22Rv1 (cell line): Measurements from ENCODE around the gene TRIM72.
"Not testable (repeated sequence)": the region's sequence is repeated elsewhere in the genome, so short reads cannot be mapped to it uniquely, and the experiment has no call there.

Experiments used
- H3K27ac ChIP-seq: fragments of 450-650 bp; 2 replicates; pipeline ENCODE4 v1.5.1; 2017
- CTCF ChIP-seq: fragments of 450-650 bp; IDR thresholded peaks from 2 replicates; pipeline ENCODE4 v1.5.1; 2017; ENCODE audit warnings: mild to moderate bottlenecking
- ZFX ChIP-seq: fragments of 450-650 bp; IDR thresholded peaks from 2 replicates; pipeline ENCODE4 v1.6.1; 2017; ENCODE audit warnings: antibody characterized with exemption, borderline replicate concordance

Gene TRIM72

GRCh38 chr16:31213877-31214707 lies at the start of gene TRIM72:
TRIM72 (plus strand) TSS chr16:31214119; CDS start chr16:31214739, 620 bp downstream.
- no peak within 1 kb of the TSS for H3K27ac ChIP-seq
- TF ChIP-seq ZFX (no peak), CTCF (no peak)

GRCh38 chr16:31167315-31167714 lies 46.6 kb upstream of the TRIM72 start:
- no peak for TF ChIP-seq ZFX
- TF ChIP-seq CTCF, result no peak

GRCh38 chr16:31168848-31169247 lies 45.1 kb upstream of the TRIM72 start:
- TF ChIP-seq ZFX (no peak), CTCF (no peak)

More at GRCh38 chr16:31167315-31167714, 46.6 kb upstream of the TRIM72 start:
- no peak overlapping the region for H3K27ac ChIP-seq

GRCh38 chr16:31170048-31170447 lies 43.9 kb upstream of the TRIM72 start:
- H3K27ac ChIP-seq, result not testable (repeated sequence)

More at GRCh38 chr16:31168848-31169247, 45.1 kb upstream of the TRIM72 start:
- no peak overlapping the region for H3K27ac ChIP-seq

- H3K27ac ChIP-seq, result no peak overlapping the region
- TF ChIP-seq ZFX (no peak), CTCF (no peak)
Observed at GRCh38 chr16:31177136-31177535, 36.8 kb upstream of the TRIM72 start.

GRCh38 chr16:31179219-31179746 lies 34.6 kb upstream of the TRIM72 start:
- H3K27ac ChIP-seq, result peak overlapping the region; percentile 94
- no peak for TF ChIP-seq ZFX
- no peak for TF ChIP-seq CTCF

GRCh38 chr16:31179747-31180459 lies 34.0 kb upstream of the TRIM72 start, which contains the start of gene FUS:
FUS (plus strand) TSS chr16:31180139; CDS start chr16:31180215, 76 bp downstream.
- TF ChIP-seq ZFX (no peak), CTCF (no peak)
- peak within 1 kb of the TSS; percentile 94 for H3K27ac ChIP-seq
